K562 (cell line): ENCODE measurements around the gene KLHL22. TPM values are rescaled to one million over a fixed set of nuclear protein-coding genes. Genes with fewer than 3 reads are reported as not detected.

ENCODE experiments used
- KAT7 ChIP-seq: sonication (generic); formaldehyde crosslinking; IDR thresholded peaks from 2 replicates; pipeline ENCODE4 v1.8.0; 2022; ENCODE audit warnings: missing genetic modification reagents, mild to moderate bottlenecking, borderline replicate concordance
- MEIS2 ChIP-seq: fragments of 450-650 bp; IDR thresholded peaks from 2 replicates; pipeline ENCODE4 v1.6.1; 2014; ENCODE audit warnings: mild to moderate bottlenecking; ENCODE audit not compliant: partially characterized antibody
- MYC ChIP-seq, 2 experiments: fragments of 250-450 bp in 1 of 2; sonication (Bioruptor Pico) in 1 of 2; IDR thresholded peaks; 2 replicates each; pipeline versions ENCODE4 v1.5.1 to v1.6.1; 2012 to 2021; ENCODE audit warnings: low read depth in 2 of 2, borderline replicate concordance in 1 of 2, improper control_type of control experiment in 1 of 2, low read length in 1 of 2, mild to moderate bottlenecking in 1 of 2, moderate library complexity in 1 of 2
- STAG1 ChIP-seq: sonication (generic); formaldehyde crosslinking; IDR thresholded peaks from 2 replicates; pipeline ENCODE4 v1.5.0; 2020; ENCODE audit warnings: missing genetic modification reagents, borderline replicate concordance
- ZNF239 ChIP-seq: fragments of 250-450 bp; sonication (Bioruptor Pico); IDR thresholded peaks from 2 replicates; pipeline ENCODE4 v1.4.0; 2020; ENCODE audit warnings: mild to moderate bottlenecking
- ZNF79 ChIP-seq: fragments of 250-450 bp; sonication (Bioruptor Pico); IDR thresholded peaks from 2 replicates; pipeline ENCODE4 v1.4.0; 2020; ENCODE audit warnings: low read depth, mild to moderate bottlenecking, moderate library complexity
- polyA plus RNA-seq, 8 experiments: library from polyadenylated mRNA; depleted of rRNA in 4 of 8; stranded (reverse) in 5 of 8; unstranded in 3 of 8; fragments of >200 nt; fragmentation: Nextera tagmentation in 2 of 8; fragmentation: Illumina TruSeq in 1 of 8; extraction: Ambion mirVana in 2 of 8; extraction: Trizol in 1 of 8; gene quantifications; 2 replicates each; pipeline versions ENCODE4 v1.2.1 to v1.2.3, GENCODE V29; 2011 to 2014; ENCODE audit warnings: inconsistent platforms in 1 of 8, missing spikeins in 1 of 8
- total RNA-seq, 7 experiments: library from RNA; depleted of rRNA in 6 of 7; stranded (reverse); fragments of >200 nt in 6 of 7; fragmentation: Illumina TruSeq in 2 of 7; extraction: Trizol in 2 of 7; gene quantifications; 2 replicates each; pipeline versions ENCODE4 v1.2.1 to v1.2.3, GENCODE V29; 2011 to 2021; ENCODE audit warnings: low replicate concordance in 1 of 7
- TF ChIP-seq, protein P1 (sequence below): fragments of 200-800 bp; sonication (Bioruptor generic); IDR thresholded peaks from 2 replicates; pipeline ENCODE4 v1.6.1; 2017; ENCODE audit warnings: missing genetic modification characterization, missing compliant biosample characterization
- TF ChIP-seq, protein P2 (sequence below): fragments of 150-350 bp; IDR thresholded peaks from 2 replicates; pipeline ENCODE4 v1.6.1; 2014; ENCODE audit warnings: low read depth, mild to moderate bottlenecking, low read length, borderline replicate concordance
- TF ChIP-seq, protein P3 (sequence below), 2 experiments: IDR thresholded peaks; 2 replicates each; pipeline ENCODE4 v1.6.1; 2011; ENCODE audit warnings: borderline replicate concordance in 1 of 2, control low read depth in 1 of 2, low read depth in 1 of 2, low read length in 1 of 2, mild to moderate bottlenecking in 1 of 2, mixed read lengths in 1 of 2, moderate library complexity in 1 of 2; ENCODE audit not compliant: insufficient read depth in 1 of 2, insufficient read length in 1 of 2, poor library complexity in 1 of 2, severe bottlenecking in 1 of 2; ENCODE audit errors: extremely low read depth in 1 of 2
- TF ChIP-seq, protein P4 (sequence below), 2 experiments: fragments of 200-800 bp in 1 of 2; sonication (Bioruptor generic) in 1 of 2; sonication (generic) in 1 of 2; formaldehyde crosslinking in 1 of 2; IDR thresholded peaks in 1 of 2; conservative IDR thresholded peaks in 1 of 2; 2 replicates each; pipeline versions ENCODE4 v1.5.0 to v1.6.1; 2016 to 2020; ENCODE audit warnings: missing compliant biosample characterization in 1 of 2, missing genetic modification characterization in 1 of 2, missing genetic modification reagents in 1 of 2
- TF ChIP-seq, protein P5 (sequence below): conservative IDR thresholded peaks from 2 replicates; pipeline ENCODE4 v1.6.1; 2011; ENCODE audit warnings: low read depth, mild to moderate bottlenecking, low read length; ENCODE audit not compliant: control insufficient read depth
- TF ChIP-seq, protein P6 (sequence below): fragments of 250-450 bp; sonication (Bioruptor Pico); IDR thresholded peaks from 2 replicates; pipeline ENCODE4 v1.8.0; 2022; ENCODE audit warnings: inconsistent platforms

Gene KLHL22
- total and polyA plus RNA-seq, 9 of the 15 experiments (the other 6 are each of a cell fraction or from before 2014, with no cell fraction given), result 1.3 to 25.6 (median 15.2) TPM

DNA sequence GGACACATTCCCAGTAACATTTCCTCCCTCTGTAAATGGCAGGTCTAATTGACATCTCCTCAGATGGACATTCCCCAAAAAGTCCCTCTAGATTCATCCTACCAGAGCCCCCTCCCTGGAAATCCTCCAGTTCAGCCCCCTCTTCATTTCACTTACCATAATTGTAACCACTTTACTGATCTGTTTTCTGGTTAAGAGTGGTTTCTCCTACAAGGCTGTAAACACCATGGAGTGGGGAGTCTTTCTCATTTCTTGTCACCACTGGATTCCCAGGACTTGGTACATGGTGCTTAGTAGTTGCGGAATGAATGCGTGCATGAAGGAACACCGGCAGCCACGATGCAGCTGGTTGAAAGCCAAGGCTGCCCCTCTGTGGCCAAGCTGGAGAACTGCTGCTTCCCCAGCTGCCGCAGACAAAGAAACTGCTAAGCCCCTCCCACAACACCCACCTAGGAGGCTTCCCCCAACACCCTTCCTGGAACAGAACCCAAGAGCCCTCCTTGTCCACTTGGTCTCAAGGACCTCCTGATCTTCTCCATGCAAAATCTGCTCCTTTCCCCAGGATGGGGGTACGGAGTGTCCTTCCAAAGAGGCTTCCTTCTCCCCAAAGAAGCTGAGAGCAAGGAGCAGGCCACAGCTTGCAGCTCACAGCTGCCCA, 39.4 kb downstream of the KLHL22 start (continued):
- TF ChIP-seq, protein P1, sequence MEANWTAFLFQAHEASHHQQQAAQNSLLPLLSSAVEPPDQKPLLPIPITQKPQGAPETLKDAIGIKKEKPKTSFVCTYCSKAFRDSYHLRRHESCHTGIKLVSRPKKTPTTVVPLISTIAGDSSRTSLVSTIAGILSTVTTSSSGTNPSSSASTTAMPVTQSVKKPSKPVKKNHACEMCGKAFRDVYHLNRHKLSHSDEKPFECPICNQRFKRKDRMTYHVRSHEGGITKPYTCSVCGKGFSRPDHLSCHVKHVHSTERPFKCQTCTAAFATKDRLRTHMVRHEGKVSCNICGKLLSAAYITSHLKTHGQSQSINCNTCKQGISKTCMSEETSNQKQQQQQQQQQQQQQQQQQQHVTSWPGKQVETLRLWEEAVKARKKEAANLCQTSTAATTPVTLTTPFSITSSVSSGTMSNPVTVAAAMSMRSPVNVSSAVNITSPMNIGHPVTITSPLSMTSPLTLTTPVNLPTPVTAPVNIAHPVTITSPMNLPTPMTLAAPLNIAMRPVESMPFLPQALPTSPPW, result peak; percentile 54
- TF ChIP-seq, protein P2, sequence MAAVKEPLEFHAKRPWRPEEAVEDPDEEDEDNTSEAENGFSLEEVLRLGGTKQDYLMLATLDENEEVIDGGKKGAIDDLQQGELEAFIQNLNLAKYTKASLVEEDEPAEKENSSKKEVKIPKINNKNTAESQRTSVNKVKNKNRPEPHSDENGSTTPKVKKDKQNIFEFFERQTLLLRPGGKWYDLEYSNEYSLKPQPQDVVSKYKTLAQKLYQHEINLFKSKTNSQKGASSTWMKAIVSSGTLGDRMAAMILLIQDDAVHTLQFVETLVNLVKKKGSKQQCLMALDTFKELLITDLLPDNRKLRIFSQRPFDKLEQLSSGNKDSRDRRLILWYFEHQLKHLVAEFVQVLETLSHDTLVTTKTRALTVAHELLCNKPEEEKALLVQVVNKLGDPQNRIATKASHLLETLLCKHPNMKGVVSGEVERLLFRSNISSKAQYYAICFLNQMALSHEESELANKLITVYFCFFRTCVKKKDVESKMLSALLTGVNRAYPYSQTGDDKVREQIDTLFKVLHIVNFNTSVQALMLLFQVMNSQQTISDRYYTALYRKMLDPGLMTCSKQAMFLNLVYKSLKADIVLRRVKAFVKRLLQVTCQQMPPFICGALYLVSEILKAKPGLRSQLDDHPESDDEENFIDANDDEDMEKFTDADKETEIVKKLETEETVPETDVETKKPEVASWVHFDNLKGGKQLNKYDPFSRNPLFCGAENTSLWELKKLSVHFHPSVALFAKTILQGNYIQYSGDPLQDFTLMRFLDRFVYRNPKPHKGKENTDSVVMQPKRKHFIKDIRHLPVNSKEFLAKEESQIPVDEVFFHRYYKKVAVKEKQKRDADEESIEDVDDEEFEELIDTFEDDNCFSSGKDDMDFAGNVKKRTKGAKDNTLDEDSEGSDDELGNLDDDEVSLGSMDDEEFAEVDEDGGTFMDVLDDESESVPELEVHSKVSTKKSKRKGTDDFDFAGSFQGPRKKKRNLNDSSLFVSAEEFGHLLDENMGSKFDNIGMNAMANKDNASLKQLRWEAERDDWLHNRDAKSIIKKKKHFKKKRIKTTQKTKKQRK, result no peak
- no peak for TF ChIP-seq MEIS2
- TF ChIP-seq, protein P3, sequence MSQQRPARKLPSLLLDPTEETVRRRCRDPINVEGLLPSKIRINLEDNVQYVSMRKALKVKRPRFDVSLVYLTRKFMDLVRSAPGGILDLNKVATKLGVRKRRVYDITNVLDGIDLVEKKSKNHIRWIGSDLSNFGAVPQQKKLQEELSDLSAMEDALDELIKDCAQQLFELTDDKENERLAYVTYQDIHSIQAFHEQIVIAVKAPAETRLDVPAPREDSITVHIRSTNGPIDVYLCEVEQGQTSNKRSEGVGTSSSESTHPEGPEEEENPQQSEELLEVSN (IDR thresholded peaks at IDR 0.05; ENCODE audit: borderline replicate concordance in 1 of 2, extremely low read depth in 1 of 2, insufficient read depth in 1 of 2, insufficient read length in 1 of 2, low read depth in 1 of 2, low read length in 1 of 2, poor library complexity in 1 of 2, severe bottlenecking in 1 of 2), result peak in 1 of 2 experiments; percentile 54
- peak; percentile 95 for TF ChIP-seq MYC (IDR thresholded peaks at IDR 0.05; ENCODE audit: low read depth, low read length)
- TF ChIP-seq MYC (CRISPR knock-in tag; IDR thresholded peaks at IDR 0.05; ENCODE audit: borderline replicate concordance, low read depth), result peak; percentile 24; the same call in 1 of the 2 replicates
- TF ChIP-seq ZNF79, result no peak; the same call in 1 of the 2 replicates
- TF ChIP-seq, protein P4, sequence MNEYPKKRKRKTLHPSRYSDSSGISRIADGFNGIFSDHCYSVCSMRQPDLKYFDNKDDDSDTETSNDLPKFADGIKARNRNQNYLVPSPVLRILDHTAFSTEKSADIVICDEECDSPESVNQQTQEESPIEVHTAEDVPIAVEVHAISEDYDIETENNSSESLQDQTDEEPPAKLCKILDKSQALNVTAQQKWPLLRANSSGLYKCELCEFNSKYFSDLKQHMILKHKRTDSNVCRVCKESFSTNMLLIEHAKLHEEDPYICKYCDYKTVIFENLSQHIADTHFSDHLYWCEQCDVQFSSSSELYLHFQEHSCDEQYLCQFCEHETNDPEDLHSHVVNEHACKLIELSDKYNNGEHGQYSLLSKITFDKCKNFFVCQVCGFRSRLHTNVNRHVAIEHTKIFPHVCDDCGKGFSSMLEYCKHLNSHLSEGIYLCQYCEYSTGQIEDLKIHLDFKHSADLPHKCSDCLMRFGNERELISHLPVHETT (CRISPR knock-in tag; conservative IDR thresholded peaks at IDR 0.05 in 1 of 2, IDR thresholded peaks at IDR 0.05 in 1 of 2), result no peak
- TF ChIP-seq KAT7 (CRISPR knock-in tag), result peak; percentile 95
- TF ChIP-seq, protein P5, sequence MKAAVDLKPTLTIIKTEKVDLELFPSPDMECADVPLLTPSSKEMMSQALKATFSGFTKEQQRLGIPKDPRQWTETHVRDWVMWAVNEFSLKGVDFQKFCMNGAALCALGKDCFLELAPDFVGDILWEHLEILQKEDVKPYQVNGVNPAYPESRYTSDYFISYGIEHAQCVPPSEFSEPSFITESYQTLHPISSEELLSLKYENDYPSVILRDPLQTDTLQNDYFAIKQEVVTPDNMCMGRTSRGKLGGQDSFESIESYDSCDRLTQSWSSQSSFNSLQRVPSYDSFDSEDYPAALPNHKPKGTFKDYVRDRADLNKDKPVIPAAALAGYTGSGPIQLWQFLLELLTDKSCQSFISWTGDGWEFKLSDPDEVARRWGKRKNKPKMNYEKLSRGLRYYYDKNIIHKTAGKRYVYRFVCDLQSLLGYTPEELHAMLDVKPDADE, result no peak; the same call in 1 of the 2 replicates
- TF ChIP-seq, protein P6, sequence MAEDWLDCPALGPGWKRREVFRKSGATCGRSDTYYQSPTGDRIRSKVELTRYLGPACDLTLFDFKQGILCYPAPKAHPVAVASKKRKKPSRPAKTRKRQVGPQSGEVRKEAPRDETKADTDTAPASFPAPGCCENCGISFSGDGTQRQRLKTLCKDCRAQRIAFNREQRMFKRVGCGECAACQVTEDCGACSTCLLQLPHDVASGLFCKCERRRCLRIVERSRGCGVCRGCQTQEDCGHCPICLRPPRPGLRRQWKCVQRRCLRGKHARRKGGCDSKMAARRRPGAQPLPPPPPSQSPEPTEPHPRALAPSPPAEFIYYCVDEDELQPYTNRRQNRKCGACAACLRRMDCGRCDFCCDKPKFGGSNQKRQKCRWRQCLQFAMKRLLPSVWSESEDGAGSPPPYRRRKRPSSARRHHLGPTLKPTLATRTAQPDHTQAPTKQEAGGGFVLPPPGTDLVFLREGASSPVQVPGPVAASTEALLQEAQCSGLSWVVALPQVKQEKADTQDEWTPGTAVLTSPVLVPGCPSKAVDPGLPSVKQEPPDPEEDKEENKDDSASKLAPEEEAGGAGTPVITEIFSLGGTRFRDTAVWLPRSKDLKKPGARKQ (CRISPR knock-in tag), result no peak
- no peak for TF ChIP-seq ZNF239
- peak; percentile 97; the same call in 1 of the 2 replicates for TF ChIP-seq STAG1 (CRISPR knock-in tag)
